SK-N-SH (cell line): ENCODE measurements around the gene CPTP. TPM values are rescaled to one million over a fixed set of nuclear protein-coding genes. Genes with fewer than 3 reads are reported as not detected.

ENCODE experiments used
- CTCF ChIA-PET: fragments of 300-600, 350-600 bp; formaldehyde crosslinking; extraction: SDS; loops from one replicate; lab custom pipeline; 2021; lab: Yijun Ruan, JAX
- POLR2A ChIA-PET: fragments of 350-600 bp; sonication (Branson Sonifier 250); formaldehyde crosslinking; extraction: SDS; loops from one replicate; lab custom pipeline; 2020; ENCODE audit warnings: antibody characterized with exemption, inconsistent platforms; lab: Yijun Ruan, JAX
- DNase-seq: peaks from one replicate; pipeline ENCODE4 v3.0.0; 2012
- H2AFZ ChIP-seq: fragments of 200-600 bp; sonication (generic); 2 replicates; pipeline ENCODE4 v1.8.1; 2016; ENCODE audit warnings: antibody characterized with exemption, mild to moderate bottlenecking, low read depth
- H3F3A ChIP-seq: fragments of 200-600 bp; sonication (generic); replicated peaks from 2 replicates; pipeline ENCODE3; 2016; ENCODE audit warnings: antibody characterized with exemption, mild to moderate bottlenecking; ENCODE audit not compliant: insufficient read depth
- H3K27ac ChIP-seq, 2 experiments: fragments of 200-500 bp in 1 of 2; fragments of 200-600 bp in 1 of 2; sonication (Bioruptor generic) in 1 of 2; sonication (generic), shearing (Covaris generic) in 1 of 2; 2 replicates each; pipeline versions ENCODE4 v1.5.1 to v1.6.1; 2014 to 2016; ENCODE audit warnings: low read depth in 2 of 2, inconsistent platforms in 1 of 2, low read length in 1 of 2, mild to moderate bottlenecking in 1 of 2, mixed read lengths in 1 of 2
- H3K27me3 ChIP-seq: fragments of 200-600 bp; sonication (generic), shearing (Covaris generic); 2 replicates; pipeline ENCODE4 v1.6.1; 2016; ENCODE audit warnings: mixed run types; ENCODE audit not compliant: insufficient read depth
- H3K36me3 ChIP-seq, 2 experiments: fragments of 200-500 bp in 1 of 2; fragments of 200-600 bp in 1 of 2; sonication (Bioruptor generic) in 1 of 2; sonication (generic) in 1 of 2; replicated peaks in 1 of 2; 2 replicates each; pipeline versions ENCODE3 to v1.5.1; 2014 to 2016; ENCODE audit warnings: low read length in 1 of 2, mild to moderate bottlenecking in 1 of 2; ENCODE audit not compliant: insufficient read depth in 2 of 2, control insufficient read depth in 1 of 2
- H3K4me1 ChIP-seq, 2 experiments: fragments of 200-500 bp in 1 of 2; fragments of 200-600 bp in 1 of 2; sonication (Bioruptor generic) in 1 of 2; sonication (generic), shearing (Covaris generic) in 1 of 2; 2 replicates each; pipeline versions ENCODE4 v1.5.1 to v1.6.1; 2014 to 2016; ENCODE audit warnings: low read depth in 1 of 2, low read length in 1 of 2, mixed run types in 1 of 2; ENCODE audit not compliant: insufficient read depth in 2 of 2, control insufficient read depth in 1 of 2
- H3K4me2 ChIP-seq: fragments of 200-600 bp; sonication (generic), shearing (Covaris generic); 2 replicates; pipeline ENCODE4 v1.6.1; 2017; ENCODE audit warnings: mixed run types
- H3K4me3 ChIP-seq, 2 experiments: fragments of 200-500 bp in 1 of 2; fragments of 200-600 bp in 1 of 2; sonication (Bioruptor generic) in 1 of 2; sonication (generic), shearing (Covaris generic) in 1 of 2; 2 replicates each; pipeline versions ENCODE4 v1.5.1 to v1.8.1; 2014 to 2016; ENCODE audit warnings: low read depth in 2 of 2, inconsistent platforms in 1 of 2, low read length in 1 of 2, mild to moderate bottlenecking in 1 of 2, mixed read lengths in 1 of 2, moderate library complexity in 1 of 2
- H3K79me2 ChIP-seq: fragments of 200-600 bp; sonication (generic); 2 replicates; pipeline ENCODE4 v1.8.1; 2017; ENCODE audit warnings: mild to moderate bottlenecking; ENCODE audit not compliant: insufficient read depth
- H3K9ac ChIP-seq: fragments of 200-600 bp; sonication (generic); 2 replicates; pipeline ENCODE4 v1.6.1; 2017; ENCODE audit warnings: mixed run types
- H3K9me2 ChIP-seq: fragments of 200-600 bp; sonication (generic); 2 replicates; pipeline ENCODE4 v1.6.1; 2017; ENCODE audit warnings: mixed run types
- H3K9me3 ChIP-seq: fragments of 200-600 bp; sonication (generic); 2 replicates; pipeline ENCODE4 v1.6.1; 2017; ENCODE audit warnings: mixed run types, mild to moderate bottlenecking, moderate library complexity
- H4K20me1 ChIP-seq: fragments of 200-600 bp; sonication (generic); 2 replicates; pipeline ENCODE4 v1.6.1; 2017; ENCODE audit warnings: mild to moderate bottlenecking, mixed run types; ENCODE audit not compliant: insufficient read depth
- CHD2 ChIP-seq: fragments of 150-350 bp; IDR thresholded peaks from 2 replicates; pipeline ENCODE4 v1.6.1; 2018; ENCODE audit warnings: low read length; ENCODE audit not compliant: partially characterized antibody
- CTCF ChIP-seq: fragments of 200-600 bp; sonication (generic); IDR thresholded peaks from 2 replicates; pipeline ENCODE4 v1.6.1; 2017; ENCODE audit warnings: antibody characterized with exemption, mild to moderate bottlenecking, moderate library complexity
- ELF1 ChIP-seq: IDR thresholded peaks from 2 replicates; pipeline ENCODE4 v1.4.0; 2012
- EP300 ChIP-seq, 2 experiments: IDR thresholded peaks; 2 replicates each; pipeline versions ENCODE4 v1.4.0 to v1.6.1; 2012; ENCODE audit warnings: borderline replicate concordance in 1 of 2, low read depth in 1 of 2, low read length in 1 of 2
- FOXJ3 ChIP-seq: sonication (generic); formaldehyde crosslinking; IDR thresholded peaks from 2 replicates; pipeline ENCODE4 v1.5.1; 2020; ENCODE audit warnings: mild to moderate bottlenecking, missing genetic modification reagents
- FOXM1 ChIP-seq: IDR thresholded peaks from 2 replicates; pipeline ENCODE4 v1.4.0; 2012; ENCODE audit warnings: low read depth, mild to moderate bottlenecking
- GABPA ChIP-seq: IDR thresholded peaks from 2 replicates; pipeline ENCODE4 v1.4.0; 2012; ENCODE audit warnings: low read depth, mild to moderate bottlenecking
- GATA2 ChIP-seq: sonication (generic); formaldehyde crosslinking; IDR thresholded peaks from 2 replicates; pipeline ENCODE4 v1.5.0; 2020; ENCODE audit warnings: mild to moderate bottlenecking, missing genetic modification reagents
- MXI1 ChIP-seq: IDR thresholded peaks from 2 replicates; pipeline ENCODE4 v1.6.1; 2012; ENCODE audit warnings: mild to moderate bottlenecking, low read depth, low read length, improper control_type of control experiment
- RAD21 ChIP-seq: IDR thresholded peaks from 2 replicates; pipeline ENCODE4 v1.6.1; 2012; ENCODE audit warnings: mild to moderate bottlenecking, low read length
- TAF1 ChIP-seq: IDR thresholded peaks from 2 replicates; pipeline ENCODE4 v1.6.1; 2012; ENCODE audit warnings: low read depth, mild to moderate bottlenecking, low read length, moderate library complexity, borderline replicate concordance
- USF1 ChIP-seq: IDR thresholded peaks from 2 replicates; pipeline ENCODE4 v1.4.0; 2012; ENCODE audit warnings: low read depth, borderline replicate concordance
- USF2 ChIP-seq: fragments of 150-350 bp; IDR thresholded peaks from 2 replicates; pipeline ENCODE4 v1.6.1; 2017; ENCODE audit warnings: antibody characterized with exemption, low read length, low read depth, borderline replicate concordance
- WGBS: methylation state at CpG from one replicate; pipeline ENCODE4 v1.1.6; 2017; ENCODE audit warnings: low lambda C conversion rate; 5-methylcytosine and 5-hydroxymethylcytosine counted together
- polyA plus RNA-seq, 3 experiments: library from polyadenylated mRNA; depleted of rRNA; stranded (reverse); fragments of >200 nt; gene quantifications; 2 replicates each; pipeline ENCODE4 v1.2.3, GENCODE V29; 2012
- TF ChIP-seq, protein P1 (sequence below): IDR thresholded peaks from 2 replicates; pipeline ENCODE4 v1.4.0; 2012; ENCODE audit warnings: low read depth

CPTP gene
- polyA plus RNA-seq, 1 of the 3 experiments (the other 2 are of a cell fraction), result 13.4 TPM

DNA sequence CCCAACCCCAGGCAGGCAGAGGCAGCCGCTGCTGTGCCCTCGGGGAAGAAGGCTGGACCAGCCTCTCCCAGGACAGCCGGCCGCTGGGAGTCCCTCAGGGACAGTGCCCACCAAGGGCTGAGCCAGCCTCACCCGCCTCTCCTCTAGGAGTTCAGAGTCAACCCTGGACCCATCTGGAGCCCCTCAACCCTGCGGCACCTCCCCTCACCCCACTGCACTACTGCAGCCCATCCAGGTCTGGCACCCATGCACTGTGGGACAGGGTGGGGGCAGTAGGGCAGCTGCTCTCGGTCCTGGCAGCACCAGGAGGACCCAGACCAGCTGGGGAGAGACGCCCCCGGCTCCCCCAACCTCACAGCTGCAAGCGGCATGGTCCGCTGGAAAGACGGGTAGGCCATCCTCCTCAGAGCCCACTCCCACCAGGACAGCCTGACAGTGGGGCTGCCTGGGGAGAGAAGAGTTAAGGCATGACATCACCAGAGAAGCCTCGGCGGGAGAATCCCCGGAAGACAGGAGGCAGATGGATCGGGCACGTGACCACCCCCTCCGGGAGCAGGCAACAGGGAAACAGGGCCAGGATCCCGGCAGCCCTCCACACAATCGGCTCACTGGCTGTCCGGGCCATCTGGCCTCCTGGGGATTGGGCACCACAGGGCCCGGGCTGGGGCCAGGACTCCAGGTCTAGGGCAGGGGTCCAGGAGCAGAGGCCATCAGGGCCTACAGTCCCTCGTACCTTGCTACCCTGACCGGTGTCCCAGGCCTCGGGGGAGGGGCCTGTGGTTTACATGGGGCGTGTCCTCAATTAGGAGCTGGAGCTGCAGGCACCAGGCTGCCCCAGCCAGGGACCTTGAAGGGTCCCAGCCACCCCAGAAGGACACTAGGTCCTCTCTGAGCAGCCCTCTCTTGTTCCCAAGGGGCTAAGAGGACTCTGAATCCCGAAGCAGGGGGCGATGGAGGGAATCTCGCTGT lies 20.0 kb upstream of the CPTP start:
- peak overlapping the region; percentile 95 for H3K4me2 ChIP-seq
- DNase-seq, result peak; percentile 91
- no peaks in the 10 kb centered on the region for H3K9me2 ChIP-seq
- WGBS, result 15% methylated on average over 11 of the region's 29 CpGs
- peaks cover 0 to 3% of the 10 kb centered on the region in 2 experiments for H3K36me3 ChIP-seq
- H2AFZ ChIP-seq, result peak overlapping the region; percentile 63; the same call in 1 of the 2 replicates
- peaks cover 32% of the 10 kb centered on the region for H3K79me2 ChIP-seq
- H3K4me3 ChIP-seq, result peak overlapping the region; percentile 36 to 46; a peak in 3 of 4 replicates
- H3K9me3 ChIP-seq, result no peaks in the 10 kb centered on the region
- peaks cover 13 to 48% of the 10 kb centered on the region in 2 experiments; a peak in 2 of 4 replicates for H3K4me1 ChIP-seq
- no peaks in the 10 kb centered on the region for H3K27me3 ChIP-seq
- H3F3A ChIP-seq, result no peaks in the 10 kb centered on the region
- ChIA-PET CTCF (interaction anchor here (0.5 to 3.7 kb wide), 10 partner anchors 13 to 302 kb away, joined by 3 to 44 read pairs (median 3); no protein-coding TSS in a partner anchor), POLR2A (interaction anchor here (0.6 to 1.5 kb wide), 2 partner anchors 13 to 70 kb away, joined by 3 to 4 read pairs; partner anchors contain the start of gene AURKAIP1)
- H3K9ac ChIP-seq, result peak overlapping the region; percentile 56; the same call in 1 of the 2 replicates
- TF ChIP-seq CTCF, result no peak
- peak; percentile 30 for TF ChIP-seq CHD2
- peak; percentile 30; the same call in 1 of the 2 replicates for TF ChIP-seq TAF1
- TF ChIP-seq, protein P1, sequence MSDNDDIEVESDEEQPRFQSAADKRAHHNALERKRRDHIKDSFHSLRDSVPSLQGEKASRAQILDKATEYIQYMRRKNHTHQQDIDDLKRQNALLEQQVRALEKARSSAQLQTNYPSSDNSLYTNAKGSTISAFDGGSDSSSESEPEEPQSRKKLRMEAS, result peak; percentile 94
- TF ChIP-seq ELF1, result peak; percentile 69
- no peak for TF ChIP-seq GATA2
- no peak for TF ChIP-seq RAD21
- TF ChIP-seq EP300 (IDR thresholded peaks at IDR 0.05; ENCODE audit: borderline replicate concordance in 1 of 2, low read depth in 1 of 2, low read length in 1 of 2), result peak in 1 of 2 experiments; percentile 54; a peak in 1 of 4 replicates
- peak; percentile 39; the same call in 1 of the 2 replicates for TF ChIP-seq GABPA
- TF ChIP-seq FOXJ3 (CRISPR knock-in tag), result 0 out of 2 replicates have a peak, but pooled peaks have one; percentile 47
- peak; percentile 92 for TF ChIP-seq MXI1
- TF ChIP-seq USF2, result peak; percentile 79; the same call in 1 of the 2 replicates
- no peak for TF ChIP-seq FOXM1
- peak; percentile 93 for TF ChIP-seq USF1
- TF ChIP-seq, all 33 proteins: peak for 10
- Histone ChIP-seq H4K20me1 (peaks cover 11% of the 10 kb centered on the region; the same call in 1 of the 2 replicates), H3K27ac (peak overlapping the region; percentile 68 to 97)
